A673 (cell line): ENCODE measurements around the gene ZCCHC24. TPM values are rescaled to one million over a fixed set of nuclear protein-coding genes. Genes with fewer than 3 reads are reported as not detected.

Experiments used
- BruUV-seq: library from RNA; stranded (reverse); fragments of 400-500 nt; replicated peaks from 2 replicates; lab custom pipeline; 2021; lab: Mats Ljungman, UMichigan
- CTCF ChIA-PET: fragments of 300-600 bp; sonication (Branson Sonifier 250); formaldehyde crosslinking; loops from one replicate; lab custom pipeline; 2022; ENCODE audit warnings: antibody characterized with exemption; lab: Charles Lee
- POLR2A ChIA-PET: fragments of 300-600 bp; sonication (Branson Sonifier 250); formaldehyde crosslinking; loops from one replicate; lab custom pipeline; 2022; ENCODE audit warnings: antibody characterized with exemption; ENCODE audit not compliant: low non-redundant PET; lab: Charles Lee
- DNase-seq: peaks from one replicate; pipeline ENCODE4 v3.0.0-alpha.2; 2015; ENCODE audit warnings: low spot score
- H3K27ac ChIP-seq: fragments of 200-600 bp; sonication (generic); 2 replicates; pipeline ENCODE4 v1.5.1; 2016; ENCODE audit warnings: mixed run types, low read depth, mild to moderate bottlenecking, mixed read lengths, antibody characterized with exemption, low read length; ENCODE audit not compliant: poor library complexity, severe bottlenecking
- H3K27me3 ChIP-seq: fragments of 200-600 bp; sonication (generic); replicated peaks from 2 replicates; pipeline ENCODE4 v1.6.1; 2017; ENCODE audit warnings: mixed run types, low read depth, mild to moderate bottlenecking, mixed read lengths, antibody characterized with exemption, low read length; ENCODE audit not compliant: insufficient read depth, poor library complexity
- H3K36me3 ChIP-seq: fragments of 200-600 bp; sonication (generic); 2 replicates; pipeline ENCODE4 v1.6.1; 2016; ENCODE audit warnings: mixed run types, mild to moderate bottlenecking, mixed read lengths, antibody characterized with exemption, low read length; ENCODE audit not compliant: insufficient read depth, poor library complexity, severe bottlenecking
- H3K4me1 ChIP-seq: fragments of 200-600 bp; sonication (generic); 2 replicates; pipeline ENCODE4 v1.6.1; 2017; ENCODE audit warnings: mixed run types, mild to moderate bottlenecking, mixed read lengths, antibody characterized with exemption, low read length; ENCODE audit not compliant: insufficient read depth, poor library complexity, severe bottlenecking
- H3K4me3 ChIP-seq: fragments of 200-600 bp; sonication (generic); 2 replicates; pipeline ENCODE4 v1.5.1; 2016; ENCODE audit warnings: low read depth, mixed run types, mild to moderate bottlenecking, mixed read lengths, low read length; ENCODE audit not compliant: poor library complexity, severe bottlenecking
- H3K9me3 ChIP-seq: fragments of 200-600 bp; sonication (generic); 2 replicates; pipeline ENCODE4 v1.6.1; 2016; ENCODE audit warnings: mixed run types, low read depth, mild to moderate bottlenecking, mixed read lengths, antibody characterized with exemption, low read length; ENCODE audit not compliant: poor library complexity, severe bottlenecking
- EZH2 ChIP-seq: fragments of 200-600 bp; sonication (generic); IDR thresholded peaks from 2 replicates; pipeline ENCODE4 v1.6.1; 2017; ENCODE audit warnings: borderline replicate concordance, low read depth, mild to moderate bottlenecking, mixed read lengths, antibody characterized with exemption, low read length; ENCODE audit not compliant: poor library complexity, severe bottlenecking
- intact Hi-C: fragments of 100-400 bp; cut with micrococcal nuclease; formaldehyde crosslinking; loops from one replicate; pipeline ENCODE4 v1.10.0; 2022; ENCODE audit not compliant: unreplicated experiment
- total RNA-seq: library from RNA; stranded (reverse); gene quantifications from 2 replicates; pipeline ENCODE4 v1.2.3, GENCODE V29; 2021
- TF ChIP-seq, protein P1 (sequence below): fragments of 300-800, 200-600 bp; sonication (generic); conservative IDR thresholded peaks from 2 replicates; pipeline ENCODE4 v1.5.1; 2017; ENCODE audit warnings: low read depth, mild to moderate bottlenecking, antibody characterized with exemption, low read length, moderate library complexity, mixed read lengths

Gene ZCCHC24
- total RNA-seq, 1 experiment from 2014 or later: 9.8 TPM

- no peak for DNase-seq
- no peak overlapping the region for H3K4me3 ChIP-seq
- H3K27ac ChIP-seq: no peak overlapping the region
- H3K36me3 ChIP-seq: peaks cover 16% of the 10 kb centered on the region
- CTCF ChIA-PET: no interaction called here
- POLR2A ChIA-PET: no interaction called here
- BruUV-seq: no TSS peak
- no peak for TF ChIP-seq EZH2
- TF ChIP-seq, protein P1, sequence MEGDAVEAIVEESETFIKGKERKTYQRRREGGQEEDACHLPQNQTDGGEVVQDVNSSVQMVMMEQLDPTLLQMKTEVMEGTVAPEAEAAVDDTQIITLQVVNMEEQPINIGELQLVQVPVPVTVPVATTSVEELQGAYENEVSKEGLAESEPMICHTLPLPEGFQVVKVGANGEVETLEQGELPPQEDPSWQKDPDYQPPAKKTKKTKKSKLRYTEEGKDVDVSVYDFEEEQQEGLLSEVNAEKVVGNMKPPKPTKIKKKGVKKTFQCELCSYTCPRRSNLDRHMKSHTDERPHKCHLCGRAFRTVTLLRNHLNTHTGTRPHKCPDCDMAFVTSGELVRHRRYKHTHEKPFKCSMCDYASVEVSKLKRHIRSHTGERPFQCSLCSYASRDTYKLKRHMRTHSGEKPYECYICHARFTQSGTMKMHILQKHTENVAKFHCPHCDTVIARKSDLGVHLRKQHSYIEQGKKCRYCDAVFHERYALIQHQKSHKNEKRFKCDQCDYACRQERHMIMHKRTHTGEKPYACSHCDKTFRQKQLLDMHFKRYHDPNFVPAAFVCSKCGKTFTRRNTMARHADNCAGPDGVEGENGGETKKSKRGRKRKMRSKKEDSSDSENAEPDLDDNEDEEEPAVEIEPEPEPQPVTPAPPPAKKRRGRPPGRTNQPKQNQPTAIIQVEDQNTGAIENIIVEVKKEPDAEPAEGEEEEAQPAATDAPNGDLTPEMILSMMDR: no peak
- peaks cover 10% of the 10 kb centered on the region for H3K4me1 ChIP-seq
- intact Hi-C loops: no loop called here
- H3K9me3 ChIP-seq: no peaks in the 10 kb centered on the region
- H3K27me3 ChIP-seq: no peaks in the 10 kb centered on the region
These were observed 100.0 kb downstream of the ZCCHC24 start for GRCh38 chr10:79345241-79346011.

DNA sequence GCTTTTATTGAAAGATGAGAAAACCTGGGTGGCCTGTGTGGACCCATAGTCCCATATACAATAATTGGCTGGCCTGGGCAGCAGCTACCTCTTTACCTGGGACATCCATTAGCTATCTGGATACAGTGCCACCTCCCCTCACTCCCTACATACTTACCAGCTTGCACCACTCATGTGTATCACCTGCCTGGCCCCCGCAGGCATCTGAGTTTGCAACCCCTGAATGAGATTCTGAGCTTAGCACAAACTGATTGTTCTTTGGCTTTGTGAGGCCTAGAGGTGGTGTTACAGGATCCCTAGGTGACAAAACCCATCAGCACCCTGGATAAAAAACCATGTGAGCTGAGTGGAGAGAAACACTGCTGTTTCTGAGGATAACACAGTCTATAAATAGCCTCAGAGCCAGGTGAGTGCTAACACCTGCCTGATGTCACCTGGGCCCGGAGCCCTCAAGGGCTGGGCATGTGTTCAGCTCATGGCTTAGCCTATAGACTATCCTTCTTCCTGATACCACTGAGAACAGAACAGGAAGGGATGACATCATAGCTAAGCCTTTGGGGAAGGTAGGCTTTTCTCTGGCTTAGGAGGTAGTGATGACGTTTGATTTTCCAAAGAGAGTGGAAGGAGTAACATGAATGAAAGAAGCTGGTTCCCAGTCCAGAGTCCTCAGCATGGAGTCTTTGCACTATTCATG lies 100.8 kb downstream of the ZCCHC24 start:
- H3K4me1 ChIP-seq: peaks cover 10% of the 10 kb centered on the region
- no peaks in the 10 kb centered on the region for H3K27me3 ChIP-seq
- no peak for DNase-seq
- no peaks in the 10 kb centered on the region for H3K9me3 ChIP-seq
- TF ChIP-seq, protein P1: no peak
- TF ChIP-seq EZH2: no peak
- H3K36me3 ChIP-seq: peaks cover 8% of the 10 kb centered on the region
- ChIA-PET POLR2A (no interaction called here), CTCF (no interaction called here)
- no peak overlapping the region for H3K4me3 ChIP-seq
- no TSS peak for BruUV-seq
- intact Hi-C loops: no loop called here
- H3K27ac ChIP-seq: no peak overlapping the region

DNA sequence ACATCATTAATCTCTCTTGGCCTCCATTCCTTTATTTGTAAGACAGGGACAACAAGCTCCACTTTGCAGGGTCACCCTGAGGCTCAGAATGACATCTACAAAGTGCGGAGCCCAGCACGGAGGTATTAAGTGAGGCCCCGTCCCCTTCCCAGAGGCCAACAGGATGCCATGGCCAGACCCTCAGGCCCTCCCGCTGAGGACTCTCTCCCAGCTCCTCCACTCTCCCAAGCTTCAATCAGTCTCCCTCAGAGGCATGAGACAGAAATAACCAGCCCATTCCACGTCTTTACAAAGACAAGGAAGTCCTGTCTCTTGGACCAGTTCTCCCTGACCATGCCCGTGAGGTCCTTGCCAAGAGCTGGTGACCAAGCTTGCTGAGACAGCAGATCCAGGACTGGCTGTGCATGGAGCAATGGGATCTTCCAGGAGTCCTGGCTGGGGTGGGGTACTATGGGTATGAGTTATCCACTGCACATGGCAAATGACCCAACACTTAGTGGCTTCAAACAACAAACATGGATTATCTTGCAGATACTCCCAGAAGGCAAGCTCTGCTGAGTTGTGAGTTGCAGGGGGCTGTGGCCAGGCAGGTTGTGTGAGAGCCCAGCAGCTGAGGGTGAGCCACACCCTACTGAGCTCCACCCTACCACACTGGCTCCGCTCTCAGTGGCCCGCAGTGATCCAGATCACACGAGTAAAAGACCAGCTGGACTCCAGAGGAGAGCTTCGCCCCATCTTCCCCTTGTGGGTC lies 102.4 kb downstream of the ZCCHC24 start:
- Histone ChIP-seq H3K4me3 (no peak overlapping the region), H3K4me1 (no peaks in the 10 kb centered on the region), H3K9me3 (no peaks in the 10 kb centered on the region), H3K36me3 (no peaks in the 10 kb centered on the region), H3K27ac (no peak overlapping the region), H3K27me3 (no peaks in the 10 kb centered on the region)
- TF ChIP-seq, protein P1: no peak
- no peak for TF ChIP-seq EZH2
- ChIA-PET CTCF (no interaction called here), POLR2A (interaction anchor here (0.6 kb wide), 1 partner anchor 736 kb away, joined by 3 read pairs; no protein-coding TSS in a partner anchor)
- no peak for DNase-seq
- intact Hi-C loops: no loop called here
- no TSS peak for BruUV-seq
